K562 (cell line): Measurements from ENCODE around the gene ATP2A3. TPM values are rescaled to one million over a fixed set of nuclear protein-coding genes. Genes with fewer than 3 reads are reported as not detected.
A peak's percentile ranks its signal among the peaks of the same experiment; 100 is the strongest.

Experiments
- BCOR ChIP-seq: fragments of 450-650 bp; IDR thresholded peaks from 2 replicates; pipeline ENCODE4 v1.6.1; 2016
- CBX3 ChIP-seq, 2 experiments: IDR thresholded peaks; 1 replicate in 1 of 2; 2 replicates in 1 of 2; pipeline ENCODE4 v1.6.1; 2012; ENCODE audit warnings: inconsistent platforms in 2 of 2, low read length in 2 of 2, borderline replicate concordance in 1 of 2, control low read depth in 1 of 2
- CTBP1 ChIP-seq: fragments of 450-650 bp; IDR thresholded peaks from 2 replicates; pipeline ENCODE4 v1.6.1; 2016; ENCODE audit warnings: borderline replicate concordance
- E2F6 ChIP-seq, 2 experiments: IDR thresholded peaks; 2 replicates each; pipeline ENCODE4 v1.6.1; 2011; ENCODE audit warnings: borderline replicate concordance in 1 of 2, control low read depth in 1 of 2, low read depth in 1 of 2, low read length in 1 of 2, mild to moderate bottlenecking in 1 of 2, mixed read lengths in 1 of 2, moderate library complexity in 1 of 2; ENCODE audit not compliant: insufficient read depth in 1 of 2, insufficient read length in 1 of 2, poor library complexity in 1 of 2, severe bottlenecking in 1 of 2; ENCODE audit errors: extremely low read depth in 1 of 2
- HMGN3 ChIP-seq: IDR thresholded peaks from 2 replicates; pipeline ENCODE4 v1.6.1; 2011; ENCODE audit warnings: borderline replicate concordance, low read depth, mild to moderate bottlenecking, mixed read lengths, low read length; ENCODE audit not compliant: insufficient read length; ENCODE audit errors: extremely low read depth
- MNT ChIP-seq, 2 experiments: fragments of 450-650 bp; conservative IDR thresholded peaks; 2 replicates each; pipeline ENCODE4 v1.6.1; 2017; ENCODE audit warnings: mild to moderate bottlenecking in 2 of 2, moderate library complexity in 2 of 2
- MTA1 ChIP-seq: fragments of 450-650 bp; IDR thresholded peaks from 2 replicates; pipeline ENCODE4 v1.6.1; 2017; ENCODE audit warnings: borderline replicate concordance
- MTA3 ChIP-seq: fragments of 450-650 bp; formaldehyde crosslinking; IDR thresholded peaks from 2 replicates; pipeline ENCODE4 v1.6.1; 2017; ENCODE audit warnings: mild to moderate bottlenecking, borderline replicate concordance
- POLR2G ChIP-seq: fragments of 200-400 bp; formaldehyde crosslinking; IDR thresholded peaks from 2 replicates; pipeline ENCODE4 v1.6.1; 2017; ENCODE audit warnings: low read depth, mild to moderate bottlenecking, antibody characterized with exemption, low read length, moderate library complexity
- polyA plus RNA-seq, 8 experiments: library from polyadenylated mRNA; depleted of rRNA in 4 of 8; stranded (reverse) in 5 of 8; unstranded in 3 of 8; fragments of >200 nt; fragmentation: Nextera tagmentation in 2 of 8; fragmentation: Illumina TruSeq in 1 of 8; extraction: Ambion mirVana in 2 of 8; extraction: Trizol in 1 of 8; gene quantifications; 2 replicates each; pipeline versions ENCODE4 v1.2.1 to v1.2.3, GENCODE V29; 2011 to 2014; ENCODE audit warnings: inconsistent platforms in 1 of 8, missing spikeins in 1 of 8
- total RNA-seq, 7 experiments: library from RNA; depleted of rRNA in 6 of 7; stranded (reverse); fragments of >200 nt in 6 of 7; fragmentation: Illumina TruSeq in 2 of 7; extraction: Trizol in 2 of 7; gene quantifications; 2 replicates each; pipeline versions ENCODE4 v1.2.1 to v1.2.3, GENCODE V29; 2011 to 2021; ENCODE audit warnings: low replicate concordance in 1 of 7
- TF ChIP-seq, protein P1 (sequence below): fragments of 450-650 bp; IDR thresholded peaks from 2 replicates; pipeline ENCODE4 v1.6.1; 2016; ENCODE audit warnings: mild to moderate bottlenecking, moderate library complexity

Gene ATP2A3
- total and polyA plus RNA-seq, 9 of the 15 experiments (the other 6 are each of a cell fraction or from before 2014, with no cell fraction given): 0.65 to 103 (median 31.3) TPM

DNA sequence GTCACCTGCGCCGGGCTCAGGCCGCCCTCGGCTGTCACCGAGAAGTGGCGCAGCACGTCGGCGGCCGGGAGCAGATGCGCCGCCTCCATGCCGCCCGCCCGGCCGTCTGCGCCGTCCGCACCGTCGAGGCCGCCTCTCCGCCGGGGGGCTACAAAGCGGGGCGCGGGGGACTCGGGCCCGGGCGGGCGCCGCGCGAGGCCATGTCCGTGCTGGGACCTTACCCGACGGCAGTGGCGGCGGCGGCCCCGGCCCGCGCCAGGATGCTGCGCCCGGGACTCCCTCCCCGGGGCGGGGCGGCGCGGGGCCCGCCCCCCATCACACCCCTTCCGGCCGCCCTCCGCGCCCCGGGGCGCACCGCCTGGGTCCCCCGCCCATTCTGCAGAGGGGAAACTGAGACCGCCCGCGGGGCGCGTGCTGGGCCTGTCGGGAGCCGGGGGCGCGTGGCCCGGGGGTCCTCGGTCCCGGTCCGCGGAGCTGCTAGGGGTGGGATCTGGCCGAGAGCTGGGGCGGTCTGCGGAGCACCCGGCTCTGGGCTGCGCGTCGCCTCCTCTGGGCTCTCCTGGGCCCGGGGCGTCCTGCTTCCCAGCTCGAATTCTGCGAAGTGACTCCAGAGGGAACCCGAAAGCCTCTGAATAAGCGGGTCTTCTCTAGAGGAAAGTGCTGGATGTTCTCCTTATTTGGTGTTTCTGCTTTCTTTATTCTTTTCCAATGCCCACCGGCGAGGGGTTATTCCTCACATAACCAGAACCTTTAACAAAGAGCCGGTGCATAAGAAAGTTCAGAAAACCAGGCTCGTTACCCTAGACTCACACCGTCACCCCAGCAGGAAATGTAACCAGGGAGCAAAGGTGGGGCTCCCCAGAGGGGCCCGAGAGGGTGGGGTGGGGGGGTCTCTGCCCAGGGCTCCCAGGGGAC, at the start of gene ATP2A3 (continued):
- TF ChIP-seq, protein P1, sequence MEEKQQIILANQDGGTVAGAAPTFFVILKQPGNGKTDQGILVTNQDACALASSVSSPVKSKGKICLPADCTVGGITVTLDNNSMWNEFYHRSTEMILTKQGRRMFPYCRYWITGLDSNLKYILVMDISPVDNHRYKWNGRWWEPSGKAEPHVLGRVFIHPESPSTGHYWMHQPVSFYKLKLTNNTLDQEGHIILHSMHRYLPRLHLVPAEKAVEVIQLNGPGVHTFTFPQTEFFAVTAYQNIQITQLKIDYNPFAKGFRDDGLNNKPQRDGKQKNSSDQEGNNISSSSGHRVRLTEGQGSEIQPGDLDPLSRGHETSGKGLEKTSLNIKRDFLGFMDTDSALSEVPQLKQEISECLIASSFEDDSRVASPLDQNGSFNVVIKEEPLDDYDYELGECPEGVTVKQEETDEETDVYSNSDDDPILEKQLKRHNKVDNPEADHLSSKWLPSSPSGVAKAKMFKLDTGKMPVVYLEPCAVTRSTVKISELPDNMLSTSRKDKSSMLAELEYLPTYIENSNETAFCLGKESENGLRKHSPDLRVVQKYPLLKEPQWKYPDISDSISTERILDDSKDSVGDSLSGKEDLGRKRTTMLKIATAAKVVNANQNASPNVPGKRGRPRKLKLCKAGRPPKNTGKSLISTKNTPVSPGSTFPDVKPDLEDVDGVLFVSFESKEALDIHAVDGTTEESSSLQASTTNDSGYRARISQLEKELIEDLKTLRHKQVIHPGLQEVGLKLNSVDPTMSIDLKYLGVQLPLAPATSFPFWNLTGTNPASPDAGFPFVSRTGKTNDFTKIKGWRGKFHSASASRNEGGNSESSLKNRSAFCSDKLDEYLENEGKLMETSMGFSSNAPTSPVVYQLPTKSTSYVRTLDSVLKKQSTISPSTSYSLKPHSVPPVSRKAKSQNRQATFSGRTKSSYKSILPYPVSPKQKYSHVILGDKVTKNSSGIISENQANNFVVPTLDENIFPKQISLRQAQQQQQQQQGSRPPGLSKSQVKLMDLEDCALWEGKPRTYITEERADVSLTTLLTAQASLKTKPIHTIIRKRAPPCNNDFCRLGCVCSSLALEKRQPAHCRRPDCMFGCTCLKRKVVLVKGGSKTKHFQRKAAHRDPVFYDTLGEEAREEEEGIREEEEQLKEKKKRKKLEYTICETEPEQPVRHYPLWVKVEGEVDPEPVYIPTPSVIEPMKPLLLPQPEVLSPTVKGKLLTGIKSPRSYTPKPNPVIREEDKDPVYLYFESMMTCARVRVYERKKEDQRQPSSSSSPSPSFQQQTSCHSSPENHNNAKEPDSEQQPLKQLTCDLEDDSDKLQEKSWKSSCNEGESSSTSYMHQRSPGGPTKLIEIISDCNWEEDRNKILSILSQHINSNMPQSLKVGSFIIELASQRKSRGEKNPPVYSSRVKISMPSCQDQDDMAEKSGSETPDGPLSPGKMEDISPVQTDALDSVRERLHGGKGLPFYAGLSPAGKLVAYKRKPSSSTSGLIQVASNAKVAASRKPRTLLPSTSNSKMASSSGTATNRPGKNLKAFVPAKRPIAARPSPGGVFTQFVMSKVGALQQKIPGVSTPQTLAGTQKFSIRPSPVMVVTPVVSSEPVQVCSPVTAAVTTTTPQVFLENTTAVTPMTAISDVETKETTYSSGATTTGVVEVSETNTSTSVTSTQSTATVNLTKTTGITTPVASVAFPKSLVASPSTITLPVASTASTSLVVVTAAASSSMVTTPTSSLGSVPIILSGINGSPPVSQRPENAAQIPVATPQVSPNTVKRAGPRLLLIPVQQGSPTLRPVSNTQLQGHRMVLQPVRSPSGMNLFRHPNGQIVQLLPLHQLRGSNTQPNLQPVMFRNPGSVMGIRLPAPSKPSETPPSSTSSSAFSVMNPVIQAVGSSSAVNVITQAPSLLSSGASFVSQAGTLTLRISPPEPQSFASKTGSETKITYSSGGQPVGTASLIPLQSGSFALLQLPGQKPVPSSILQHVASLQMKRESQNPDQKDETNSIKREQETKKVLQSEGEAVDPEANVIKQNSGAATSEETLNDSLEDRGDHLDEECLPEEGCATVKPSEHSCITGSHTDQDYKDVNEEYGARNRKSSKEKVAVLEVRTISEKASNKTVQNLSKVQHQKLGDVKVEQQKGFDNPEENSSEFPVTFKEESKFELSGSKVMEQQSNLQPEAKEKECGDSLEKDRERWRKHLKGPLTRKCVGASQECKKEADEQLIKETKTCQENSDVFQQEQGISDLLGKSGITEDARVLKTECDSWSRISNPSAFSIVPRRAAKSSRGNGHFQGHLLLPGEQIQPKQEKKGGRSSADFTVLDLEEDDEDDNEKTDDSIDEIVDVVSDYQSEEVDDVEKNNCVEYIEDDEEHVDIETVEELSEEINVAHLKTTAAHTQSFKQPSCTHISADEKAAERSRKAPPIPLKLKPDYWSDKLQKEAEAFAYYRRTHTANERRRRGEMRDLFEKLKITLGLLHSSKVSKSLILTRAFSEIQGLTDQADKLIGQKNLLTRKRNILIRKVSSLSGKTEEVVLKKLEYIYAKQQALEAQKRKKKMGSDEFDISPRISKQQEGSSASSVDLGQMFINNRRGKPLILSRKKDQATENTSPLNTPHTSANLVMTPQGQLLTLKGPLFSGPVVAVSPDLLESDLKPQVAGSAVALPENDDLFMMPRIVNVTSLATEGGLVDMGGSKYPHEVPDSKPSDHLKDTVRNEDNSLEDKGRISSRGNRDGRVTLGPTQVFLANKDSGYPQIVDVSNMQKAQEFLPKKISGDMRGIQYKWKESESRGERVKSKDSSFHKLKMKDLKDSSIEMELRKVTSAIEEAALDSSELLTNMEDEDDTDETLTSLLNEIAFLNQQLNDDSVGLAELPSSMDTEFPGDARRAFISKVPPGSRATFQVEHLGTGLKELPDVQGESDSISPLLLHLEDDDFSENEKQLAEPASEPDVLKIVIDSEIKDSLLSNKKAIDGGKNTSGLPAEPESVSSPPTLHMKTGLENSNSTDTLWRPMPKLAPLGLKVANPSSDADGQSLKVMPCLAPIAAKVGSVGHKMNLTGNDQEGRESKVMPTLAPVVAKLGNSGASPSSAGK: no peak
- no peak for TF ChIP-seq CBX3 (IDR thresholded peaks at IDR 0.05; ENCODE audit: borderline replicate concordance in 1 of 2, low read length in 2 of 2)
- TF ChIP-seq MTA3: peak; percentile 52; the same call in 1 of the 2 replicates
- no peak for TF ChIP-seq BCOR
- TF ChIP-seq MNT (conservative IDR thresholded peaks at IDR 0.05): peak in 1 of 2 experiments; percentile 20; a peak in 1 of 4 replicates
- TF ChIP-seq E2F6 (IDR thresholded peaks at IDR 0.05; ENCODE audit: borderline replicate concordance in 1 of 2, extremely low read depth in 1 of 2, insufficient read depth in 1 of 2, insufficient read length in 1 of 2, low read depth in 1 of 2, low read length in 1 of 2, poor library complexity in 1 of 2, severe bottlenecking in 1 of 2): peak in 1 of 2 experiments; percentile 5
- TF ChIP-seq POLR2G: peak; percentile 89
- no peak for TF ChIP-seq MTA1
- TF ChIP-seq HMGN3: peak; percentile 52
- TF ChIP-seq CTBP1: peak; percentile 35; the same call in 1 of the 2 replicates
